HK-2 (cell line): ENCODE results near the gene PORCN.
A peak's percentile ranks its signal among the peaks of the same experiment; 100 is the strongest.

Source experiments
- DNase-seq: peaks from one replicate; pipeline ENCODE4 v3.0.0-alpha.2; 2018; ENCODE audit not compliant: unreplicated experiment

The PORCN gene

GRCh38 chrX:48508400-48509244, at the start of gene PORCN:
Gene PORCN, plus strand, starts transcription at chrX:48508992. Its CDS starts 829 bp downstream, at chrX:48509821.
- DNase-seq = peak; percentile 72

- no peak for DNase-seq
These were observed 49.3 kb upstream of the PORCN start for GRCh38 chrX:48459483-48459882.

- DNase-seq = no peak
These were observed 48.8 kb upstream of the PORCN start for GRCh38 chrX:48460031-48460430.

- DNase-seq = no peak
These were observed 48.2 kb upstream of the PORCN start for GRCh38 chrX:48460606-48461005.

- no peak for DNase-seq
These were observed 47.0 kb upstream of the PORCN start for GRCh38 chrX:48461830-48462229.

- DNase-seq = peak; percentile 30
These were observed 43.4 kb upstream of the PORCN start for GRCh38 chrX:48465336-48465933.

- no peak for DNase-seq
These were observed 42.1 kb upstream of the PORCN start for GRCh38 chrX:48466696-48467095.

- no peak for DNase-seq
These were observed 41.5 kb upstream of the PORCN start for GRCh38 chrX:48467281-48467761.

- DNase-seq = no peak
These were observed 40.5 kb upstream of the PORCN start for GRCh38 chrX:48468247-48468671.

- no peak for DNase-seq
These were observed 39.8 kb upstream of the PORCN start for GRCh38 chrX:48468693-48469691.

- DNase-seq = no peak
These were observed 38.5 kb upstream of the PORCN start, which contains the start of gene SLC38A5 for GRCh38 chrX:48470110-48470832. Gene SLC38A5, minus strand, starts transcription at chrX:48470260. Its CDS starts 2,336 bp downstream, at chrX:48467924.

- no peak for DNase-seq
These were observed 38.0 kb upstream of the PORCN start for GRCh38 chrX:48470833-48471118.

- no peak for DNase-seq
These were observed 37.3 kb upstream of the PORCN start for GRCh38 chrX:48471504-48471903.

GRCh38 chrX:48472225-48472624, 36.6 kb upstream of the PORCN start:
- no peak for DNase-seq

- DNase-seq = no peak
These were observed 35.7 kb upstream of the PORCN start for GRCh38 chrX:48472851-48473703.

- DNase-seq = no peak
These were observed 35.1 kb upstream of the PORCN start for GRCh38 chrX:48473704-48473990.

GRCh38 chrX:48474127-48474526, 34.7 kb upstream of the PORCN start:
- DNase-seq = no peak

GRCh38 chrX:48474581-48474980, 34.2 kb upstream of the PORCN start:
- DNase-seq = no peak

- no peak for DNase-seq
These were observed 33.5 kb upstream of the PORCN start for GRCh38 chrX:48475296-48475695.

GRCh38 chrX:48475774-48476577, 32.8 kb upstream of the PORCN start, which contains the start of gene FTSJ1:
Gene FTSJ1, plus strand, starts transcription at chrX:48476199. Its CDS starts 1,849 bp downstream, at chrX:48478048.
- DNase-seq = peak; percentile 85
